Measurements from ENCODE around the gene HOXC10. TPM values are rescaled to one million over a fixed set of nuclear protein-coding genes. Genes with fewer than 3 reads are reported as not detected.

The HOXC10 gene
- total RNA-seq, 2 donors from 2014 or later: not detected

DNA sequence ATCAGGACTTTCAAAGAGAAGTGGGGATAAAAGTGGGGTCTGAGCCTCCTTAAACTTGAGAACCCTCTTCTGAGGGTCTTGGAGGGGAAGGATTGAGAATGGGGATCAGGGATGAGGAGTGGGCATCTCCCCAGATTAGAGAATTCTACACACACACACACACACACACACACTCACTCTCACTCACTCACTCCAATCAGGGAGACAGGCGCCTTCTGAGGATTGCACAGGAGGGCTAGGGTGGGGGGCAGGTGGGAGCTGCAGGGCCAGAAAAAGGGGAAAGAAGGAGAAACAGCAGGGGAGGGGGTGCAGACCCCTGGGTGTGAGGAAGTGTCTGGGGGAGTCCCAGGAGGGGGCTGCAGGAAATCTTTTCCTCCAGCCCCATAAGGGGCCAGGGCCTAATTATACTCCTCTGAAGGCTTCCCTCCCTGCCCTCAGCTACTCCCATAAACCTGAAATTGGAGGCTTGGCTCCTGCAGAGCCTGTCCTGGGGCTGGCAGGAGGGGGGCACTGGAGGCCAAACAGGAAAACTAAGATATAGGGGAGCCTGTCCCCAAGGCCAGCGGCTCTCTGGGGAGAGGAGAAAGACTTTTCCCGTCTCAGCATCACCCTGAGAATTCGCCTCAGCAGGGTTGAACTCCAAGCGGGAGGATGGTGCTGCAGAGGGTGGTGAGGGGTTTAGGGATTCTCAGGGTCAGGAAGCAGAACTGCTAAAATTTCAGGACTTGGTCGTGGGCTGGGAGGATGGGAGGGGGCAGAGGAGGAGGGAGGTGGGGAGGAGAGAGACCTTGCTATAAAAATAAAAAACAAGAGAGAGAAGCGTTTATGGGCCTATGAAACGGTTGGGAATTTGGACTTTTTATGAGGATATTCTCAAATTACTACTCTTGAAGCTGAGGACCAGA is 16.6 kb downstream of the HOXC10 start:
- H3K36me3 Mint-ChIP-seq: peaks cover 0 to 9% of the 10 kb centered on the region in 2 donors
- no peak overlapping the region for H3K27ac Mint-ChIP-seq
- H3K9me3 Mint-ChIP-seq: no peaks in the 10 kb centered on the region
- no peak for ATAC-seq
- DNase-seq (ENCODE audit: low spot score in 2 of 2): no peak

DNA sequence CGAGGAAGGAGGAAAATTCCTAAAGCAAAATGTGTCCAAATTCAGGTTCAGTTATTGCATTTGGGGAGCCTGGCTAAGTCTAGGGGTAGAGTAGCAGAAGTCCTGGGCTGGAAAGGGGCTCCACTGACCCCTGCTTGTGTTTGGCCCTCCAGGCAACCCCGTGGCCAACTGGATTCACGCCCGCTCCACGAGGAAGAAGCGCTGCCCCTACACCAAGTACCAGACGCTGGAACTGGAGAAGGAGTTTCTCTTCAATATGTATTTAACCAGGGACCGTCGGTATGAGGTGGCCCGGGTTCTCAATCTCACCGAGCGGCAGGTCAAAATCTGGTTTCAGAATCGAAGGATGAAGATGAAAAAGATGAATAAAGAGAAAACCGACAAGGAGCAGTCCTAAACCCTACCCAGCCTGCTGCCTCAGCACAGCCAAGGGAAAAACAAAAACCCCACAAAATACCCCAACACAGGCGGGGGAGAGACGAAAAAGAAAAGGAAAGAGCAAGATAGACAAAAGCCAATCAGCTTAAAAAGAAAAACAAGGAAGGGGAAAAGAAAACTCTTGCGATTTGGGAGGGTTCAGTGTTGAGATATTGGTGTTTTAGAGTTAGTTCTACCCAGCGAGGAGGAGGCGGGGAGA is 17.4 kb downstream of the HOXC10 start:
- no peak for ATAC-seq
- Mint-ChIP-seq H3K27ac (no peak overlapping the region), H3K36me3 (peaks cover 0 to 9% of the 10 kb centered on the region in 2 donors), H3K9me3 (no peaks in the 10 kb centered on the region)
- no peak for DNase-seq (ENCODE audit: low spot score in 2 of 2)

DNA sequence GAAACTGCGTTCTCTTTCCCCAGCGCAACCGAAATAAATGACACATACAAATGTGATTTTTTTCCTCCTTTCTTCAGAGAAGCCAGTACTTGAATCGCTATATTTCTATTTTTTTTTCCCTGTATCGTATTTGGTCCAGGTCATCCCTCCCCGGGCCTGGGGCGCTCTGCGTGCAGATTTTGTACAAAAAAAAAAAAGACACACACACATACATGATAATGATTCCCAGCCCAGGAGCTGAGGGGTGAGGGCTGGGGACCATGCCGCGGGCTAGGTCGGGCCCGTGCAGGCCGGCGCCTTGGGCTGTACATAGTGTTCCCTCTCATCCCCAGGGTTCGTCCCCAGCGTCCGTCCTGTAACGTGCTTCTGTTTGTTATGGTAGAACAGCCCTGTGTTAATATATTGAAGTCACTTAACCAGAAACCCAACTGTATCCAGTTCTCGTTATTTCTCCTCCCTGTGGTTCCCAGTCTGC is 18.0 kb downstream of the HOXC10 start:
- H3K27ac Mint-ChIP-seq: no peak overlapping the region
- DNase-seq (ENCODE audit: low spot score in 2 of 2): no peak
- no peak for ATAC-seq
- peaks cover 0 to 9% of the 10 kb centered on the region in 2 donors for H3K36me3 Mint-ChIP-seq
- H3K9me3 Mint-ChIP-seq: no peaks in the 10 kb centered on the region

DNA sequence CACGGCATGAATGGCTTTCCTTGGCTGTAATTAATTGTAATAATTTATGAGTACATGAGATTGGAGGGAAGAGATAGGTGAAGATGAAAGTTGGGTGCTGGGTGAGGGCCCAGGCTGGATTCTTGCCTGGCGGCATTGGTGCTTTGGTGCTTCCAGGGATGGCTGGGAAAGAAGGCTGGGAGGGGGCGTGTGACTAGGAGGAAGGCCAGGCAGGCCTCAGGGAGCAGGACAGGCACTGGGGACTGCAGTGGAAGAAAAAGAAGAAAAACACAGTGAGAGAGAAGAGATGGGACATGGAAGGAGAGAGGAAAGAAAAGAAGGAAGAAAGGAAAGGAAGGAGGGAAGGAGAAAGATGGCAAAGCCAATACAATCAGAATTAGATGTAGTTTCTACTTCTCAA is 18.7 kb downstream of the HOXC10 start:
- ATAC-seq: no peak
- Mint-ChIP-seq H3K9me3 (no peaks in the 10 kb centered on the region), H3K36me3 (peaks cover 0 to 9% of the 10 kb centered on the region in 2 donors), H3K27ac (no peak overlapping the region)
- DNase-seq (ENCODE audit: low spot score in 2 of 2): no peak

DNA sequence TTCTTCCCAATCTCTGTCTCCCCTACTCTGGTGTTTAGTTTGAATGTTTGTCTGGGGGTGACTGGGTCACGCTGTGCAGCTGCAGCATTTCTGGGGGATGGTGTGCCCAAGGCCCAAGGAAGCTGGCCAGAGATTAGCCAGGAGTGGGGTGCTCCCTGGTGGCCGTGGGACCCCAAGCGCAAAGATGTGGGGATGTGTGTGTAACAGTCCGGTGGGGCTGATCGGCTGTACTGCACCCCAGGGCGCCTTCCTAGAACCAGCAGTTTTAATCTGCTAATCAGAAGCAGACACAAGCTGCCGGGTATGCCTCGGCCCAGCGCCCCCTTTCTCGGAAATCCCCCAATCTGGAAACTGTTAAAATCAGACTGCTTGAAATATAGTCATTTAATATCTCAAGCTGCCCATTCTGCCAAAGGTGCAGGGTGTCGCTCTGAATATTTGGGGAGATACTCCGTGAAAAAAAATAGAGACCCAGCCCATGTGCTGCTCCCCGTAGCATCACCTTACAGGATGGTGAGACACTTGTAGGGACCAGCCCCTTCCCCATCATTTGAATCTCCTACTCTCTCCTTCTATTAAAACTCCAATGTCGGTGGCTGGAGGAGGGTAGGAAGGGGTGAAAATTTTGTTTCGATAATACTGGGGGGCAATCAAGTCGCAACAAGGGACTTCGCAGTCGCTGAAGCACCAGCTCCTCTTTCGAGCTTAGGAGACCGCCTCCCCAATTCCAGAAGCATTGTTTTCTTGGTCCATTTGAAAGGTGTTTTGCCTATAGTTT is 19.3 kb downstream of the HOXC10 start:
- ATAC-seq (no peak), DNase-seq (ENCODE audit: low spot score in 2 of 2) (no peak)
- Mint-ChIP-seq H3K27ac (no peak overlapping the region), H3K9me3 (no peaks in the 10 kb centered on the region), H3K36me3 (peaks cover 0 to 9% of the 10 kb centered on the region in 2 donors)

DNA sequence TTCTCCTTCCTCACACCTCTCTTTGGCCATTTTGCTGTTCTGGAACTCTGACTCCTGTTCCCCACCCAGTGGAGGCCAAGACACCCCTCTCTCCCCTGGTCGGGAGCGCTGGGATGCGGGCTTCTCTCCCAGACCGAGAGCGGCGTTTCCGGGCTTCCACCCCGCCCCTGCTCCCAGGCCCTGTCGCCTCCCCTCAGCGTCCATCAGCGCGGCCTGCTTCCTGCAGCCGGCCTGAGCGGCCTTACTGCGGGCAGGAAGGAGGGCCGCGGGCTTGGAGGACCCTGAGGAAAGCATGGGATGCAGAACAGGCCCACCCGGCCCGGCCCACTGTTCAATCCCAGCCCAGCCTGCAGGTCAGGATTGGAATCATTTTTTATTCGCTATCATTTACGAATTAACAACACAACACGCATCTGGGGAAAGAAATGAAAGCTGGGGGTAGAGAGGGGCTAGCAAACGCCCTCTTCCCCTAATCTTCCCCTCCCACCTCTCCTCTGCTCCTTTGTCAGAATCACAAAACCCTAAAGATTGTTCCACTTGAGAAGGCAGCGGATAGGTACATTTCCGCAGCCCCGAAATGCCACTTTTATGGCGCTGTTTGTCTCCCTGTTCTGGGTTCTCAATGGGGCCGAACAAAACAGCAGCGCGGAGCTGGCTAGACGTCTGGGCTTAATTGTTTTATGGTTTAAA is 20.0 kb downstream of the HOXC10 start:
- Mint-ChIP-seq H3K36me3 (peaks cover 0 to 9% of the 10 kb centered on the region in 2 donors), H3K27ac (peak overlapping the region in 1 of 2 donors; percentile 72), H3K9me3 (no peaks in the 10 kb centered on the region)
- no peak for ATAC-seq
- no peak for DNase-seq (ENCODE audit: low spot score in 2 of 2)

DNA sequence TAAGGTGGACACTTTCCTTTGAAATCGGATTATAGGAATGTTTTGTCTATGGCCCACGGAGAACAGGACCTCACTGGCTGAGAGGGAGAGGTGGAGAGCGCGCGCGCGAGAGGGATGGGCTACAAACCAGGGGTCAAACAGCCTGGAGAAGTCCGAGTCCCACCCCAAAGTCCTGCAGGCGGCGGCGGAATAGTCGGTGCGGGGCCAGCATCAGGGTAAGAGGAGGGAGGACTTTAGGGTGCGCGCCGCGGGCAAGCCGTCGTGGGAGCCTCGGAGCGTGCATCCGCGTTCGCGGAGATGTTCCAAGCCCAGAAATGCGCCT is 20.5 kb downstream of the HOXC10 start:
- DNase-seq (ENCODE audit: low spot score in 2 of 2) (no peak), ATAC-seq (peak in 1 of 2 donors; percentile 2)
- H3K9me3 Mint-ChIP-seq: no peaks in the 10 kb centered on the region
- peak overlapping the region in 1 of 2 donors; percentile 72 for H3K27ac Mint-ChIP-seq
- H3K36me3 Mint-ChIP-seq: peaks cover 0 to 9% of the 10 kb centered on the region in 2 donors

DNA sequence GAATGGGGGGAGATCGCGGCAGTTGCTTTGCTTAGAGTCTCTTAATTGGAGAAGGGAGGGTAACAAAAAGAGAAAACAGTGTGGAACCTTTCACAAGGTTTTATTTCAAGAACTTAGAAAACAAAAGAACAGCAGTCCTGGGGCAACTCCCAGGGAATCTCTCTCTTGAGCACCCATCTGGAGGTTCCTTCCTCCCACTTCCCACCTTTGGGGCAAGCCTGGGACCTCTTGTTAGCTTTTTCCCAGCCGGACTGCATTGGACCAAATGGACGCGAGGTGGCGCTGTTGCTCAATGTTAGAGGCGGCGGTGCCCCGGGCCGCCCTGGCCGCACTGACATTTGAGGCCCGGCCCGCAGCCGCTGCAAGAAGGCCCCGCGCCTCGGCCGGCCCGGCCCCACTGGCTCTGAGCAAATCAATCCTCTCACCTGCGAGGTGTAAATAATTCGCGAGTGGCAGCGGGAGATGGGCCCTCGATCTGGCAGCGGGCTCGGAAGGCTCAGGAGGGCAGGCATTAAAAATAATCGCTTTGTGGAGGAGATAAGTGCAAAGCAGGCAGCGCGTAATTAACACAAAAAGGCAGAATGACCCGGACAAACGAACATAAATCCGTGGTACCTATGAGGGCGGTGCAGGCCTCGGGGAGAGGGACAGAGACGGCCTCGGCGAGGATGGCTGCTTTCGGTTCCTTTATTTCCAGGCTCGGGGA is 21.1 kb downstream of the HOXC10 start:
- peak; percentile 79 to 93 for DNase-seq (ENCODE audit: low spot score in 2 of 2)
- Mint-ChIP-seq H3K27ac (peak overlapping the region in 1 of 2 donors; percentile 60), H3K9me3 (no peaks in the 10 kb centered on the region)

DNA sequence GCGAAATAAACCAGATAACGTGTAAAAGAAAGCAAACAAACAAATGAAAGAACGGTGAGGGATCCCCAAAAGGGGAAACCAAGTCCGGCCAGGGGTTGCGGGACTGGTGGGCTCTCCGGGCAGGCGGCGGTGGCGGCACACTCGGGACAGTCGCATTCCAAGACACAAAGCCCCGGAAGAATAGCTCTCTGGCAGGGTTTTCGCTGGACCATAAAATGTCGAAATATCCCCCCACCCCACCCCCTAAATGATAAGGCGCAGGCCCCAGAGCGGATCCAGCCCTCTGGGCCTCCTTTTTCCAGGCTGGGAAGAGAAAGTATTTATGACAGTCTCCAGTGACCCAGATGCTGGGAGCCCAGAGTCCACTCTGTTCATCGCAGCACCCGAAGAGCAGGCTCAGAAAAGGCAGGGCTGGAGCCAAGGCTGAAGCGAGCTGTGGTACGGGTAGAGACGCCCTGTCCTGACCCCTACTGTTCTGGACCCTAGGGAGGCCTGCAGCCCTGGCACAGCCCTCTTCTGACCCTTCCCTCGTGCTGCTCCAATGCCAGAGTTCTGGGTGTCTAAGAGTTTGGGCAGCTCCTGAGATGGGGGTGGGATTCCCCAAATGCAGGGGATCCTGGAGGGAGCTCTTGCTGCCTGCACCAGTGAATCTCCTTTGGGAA is 21.7 kb downstream of the HOXC10 start:
- H3K9me3 Mint-ChIP-seq: no peaks in the 10 kb centered on the region
- peak overlapping the region in 1 of 2 donors; percentile 60 for H3K27ac Mint-ChIP-seq
- no peak for ATAC-seq
- H3K36me3 Mint-ChIP-seq: peaks cover 0 to 9% of the 10 kb centered on the region in 2 donors
- no peak for DNase-seq (ENCODE audit: low spot score in 2 of 2)

More for the DNA sequence above, 21.1 kb downstream of the HOXC10 start:
- H3K36me3 Mint-ChIP-seq: peaks cover 0 to 9% of the 10 kb centered on the region in 2 donors
- ATAC-seq: peak; percentile 80 to 93

DNA sequence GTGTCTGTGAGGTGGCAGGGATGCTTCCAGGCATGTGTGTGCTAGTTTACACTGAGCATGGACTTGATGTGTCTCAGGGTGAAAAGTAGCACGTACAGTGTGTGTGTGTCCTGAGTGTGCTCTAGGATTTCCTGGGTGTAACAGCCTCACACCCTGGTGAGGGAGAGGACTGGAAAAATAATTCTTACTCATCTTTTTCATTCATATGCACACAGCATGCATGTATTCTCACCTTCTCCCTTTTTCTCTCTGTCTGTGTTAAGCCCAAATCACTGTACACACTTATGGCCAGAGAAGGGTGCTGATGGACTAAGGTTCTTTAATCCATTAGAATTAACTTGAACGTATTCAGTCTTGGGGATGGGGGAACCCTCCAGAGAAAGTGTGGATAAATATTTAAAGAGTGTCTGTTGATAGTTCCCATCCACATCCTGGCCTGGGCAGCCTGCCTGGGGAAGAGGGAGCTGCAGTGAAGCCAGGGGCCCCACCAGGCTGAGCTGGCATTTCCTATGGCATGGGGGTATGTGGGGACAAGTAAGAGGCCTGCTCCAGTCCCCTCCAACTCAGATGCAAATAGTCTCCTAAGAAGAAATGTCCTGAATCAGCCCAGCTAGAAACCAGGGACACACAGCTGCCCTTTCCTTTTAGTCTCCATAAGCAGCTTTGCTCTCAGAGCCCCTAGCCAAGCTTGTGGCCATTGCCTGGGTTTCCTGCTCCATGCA is 22.8 kb downstream of the HOXC10 start:
- ATAC-seq: no peak
- Mint-ChIP-seq H3K9me3 (no peaks in the 10 kb centered on the region), H3K27ac (no peak overlapping the region), H3K36me3 (peaks cover 0 to 5% of the 10 kb centered on the region in 2 donors)
- no peak for DNase-seq (ENCODE audit: low spot score in 2 of 2)

DNA sequence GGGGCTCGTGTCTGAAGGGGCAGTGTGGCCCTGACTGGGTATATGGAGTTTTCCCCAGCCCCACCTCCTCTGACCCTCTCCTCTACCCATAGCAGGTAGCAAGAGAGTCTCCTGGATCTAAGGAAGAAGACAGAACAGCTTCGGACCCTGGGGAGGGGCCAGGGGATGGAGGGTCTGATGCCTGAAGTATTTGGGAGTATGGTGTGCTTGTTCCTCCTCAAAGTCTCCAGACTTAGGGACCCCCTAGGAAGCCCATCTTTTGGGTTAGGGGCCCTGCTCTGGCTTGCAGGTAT is 23.3 kb downstream of the HOXC10 start:
- Mint-ChIP-seq H3K9me3 (no peaks in the 10 kb centered on the region), H3K27ac (no peak overlapping the region)
- ATAC-seq: no peak

DNA sequence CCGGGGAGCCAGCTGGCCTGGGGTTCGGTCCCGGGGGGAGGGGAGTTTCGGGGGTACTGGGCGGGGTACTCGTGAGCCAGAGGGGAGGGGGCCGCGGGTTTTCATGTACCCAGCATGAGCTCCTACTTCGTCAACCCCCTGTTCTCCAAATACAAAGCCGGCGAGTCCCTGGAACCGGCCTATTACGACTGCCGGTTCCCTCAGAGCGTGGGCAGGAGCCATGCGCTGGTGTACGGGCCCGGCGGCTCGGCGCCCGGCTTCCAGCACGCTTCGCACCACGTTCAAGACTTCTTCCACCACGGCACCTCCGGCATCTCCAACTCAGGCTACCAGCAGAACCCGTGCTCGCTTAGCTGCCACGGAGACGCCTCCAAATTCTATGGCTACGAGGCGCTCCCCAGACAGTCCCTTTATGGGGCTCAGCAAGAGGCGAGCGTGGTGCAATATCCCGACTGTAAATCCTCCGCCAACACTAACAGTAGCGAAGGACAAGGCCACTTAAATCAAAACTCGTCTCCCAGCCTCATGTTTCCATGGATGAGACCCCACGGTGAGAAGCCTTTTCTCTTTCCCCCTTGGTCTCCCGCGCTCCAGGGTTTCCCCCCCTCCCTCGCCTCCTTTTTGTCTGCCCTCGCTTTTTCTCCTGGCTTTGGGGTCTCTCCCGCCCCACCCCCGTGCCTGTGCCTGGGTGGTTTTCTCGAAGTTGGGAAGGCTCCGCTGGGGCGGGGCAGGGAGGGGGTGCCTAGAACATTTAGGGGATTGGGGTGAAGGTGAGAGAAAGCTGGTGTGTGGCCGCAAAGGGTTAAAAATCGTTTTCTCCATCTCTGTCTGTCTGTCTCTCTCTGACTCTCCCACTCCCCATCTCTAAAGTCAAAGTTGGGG is 24.5 kb downstream of the HOXC10 start:
- Mint-ChIP-seq H3K9me3 (no peaks in the 10 kb centered on the region), H3K27ac (no peak overlapping the region), H3K36me3 (peaks cover 0 to 5% of the 10 kb centered on the region in 2 donors)
- DNase-seq (ENCODE audit: low spot score in 2 of 2): no peak
- peak in 1 of 2 donors; percentile 39 for ATAC-seq

More for the DNA sequence above, 23.3 kb downstream of the HOXC10 start:
- H3K36me3 Mint-ChIP-seq: peaks cover 0 to 5% of the 10 kb centered on the region in 2 donors
- no peak for DNase-seq (ENCODE audit: low spot score in 2 of 2)

DNA sequence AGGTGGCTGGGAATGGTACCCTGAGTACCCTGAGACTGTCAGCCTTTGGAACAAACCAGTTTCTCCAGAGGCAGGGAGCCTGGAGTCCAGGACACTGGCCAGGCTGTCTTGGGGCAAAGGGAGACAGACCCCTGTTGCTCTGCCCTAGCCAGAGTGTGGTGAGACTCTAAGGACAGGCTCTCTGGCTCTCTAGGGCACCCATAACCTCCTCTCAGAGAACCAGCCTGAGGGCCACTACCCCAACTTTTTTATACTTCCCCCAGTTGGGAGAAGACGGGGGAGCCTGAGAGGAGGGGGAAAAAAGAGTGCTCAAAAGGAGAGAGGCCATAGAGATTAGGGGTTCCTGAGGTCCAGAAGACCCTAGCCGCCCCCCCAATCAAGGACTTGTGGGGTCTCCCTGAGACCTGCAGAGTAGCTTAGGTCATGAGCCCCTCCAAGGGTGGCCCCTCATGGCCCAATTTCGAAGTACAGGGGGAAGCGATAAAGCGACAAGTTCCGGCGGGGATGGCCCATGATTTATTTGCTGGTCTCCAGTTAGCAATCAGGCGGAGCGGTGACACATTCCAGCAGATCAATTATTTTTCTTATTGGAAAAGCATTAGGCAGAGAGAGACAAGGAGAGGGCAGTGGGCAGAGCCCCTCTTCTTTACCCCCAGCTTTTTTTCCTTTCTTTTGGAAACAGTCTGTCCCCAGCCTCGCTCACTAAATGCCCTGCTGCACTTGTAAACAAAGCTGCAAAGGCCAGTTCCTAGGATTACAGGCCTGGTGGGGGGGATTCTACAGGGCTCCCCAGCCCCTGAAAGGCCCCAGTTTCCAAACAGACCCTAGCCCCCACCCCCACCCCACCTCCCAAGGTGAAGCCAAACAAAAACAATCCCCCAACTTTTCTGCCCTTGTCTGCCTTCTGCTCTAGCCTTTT is 25.4 kb downstream of the HOXC10 start:
- H3K36me3 Mint-ChIP-seq: peaks cover 5 to 7% of the 10 kb centered on the region in 2 donors
- no peak overlapping the region for H3K27ac Mint-ChIP-seq
- H3K9me3 Mint-ChIP-seq: no peaks in the 10 kb centered on the region
- no peak for ATAC-seq
- DNase-seq (ENCODE audit: low spot score in 2 of 2): no peak
